PC-9 (cell line): ENCODE data around the gene LPCAT2. TPM values are rescaled to one million over a fixed set of nuclear protein-coding genes. Genes with fewer than 3 reads are reported as not detected.

Experiments used
- BruUV-seq: library from RNA; stranded (reverse); fragments of 400-500 nt; replicated peaks from 2 replicates; lab custom pipeline; 2021; lab: Mats Ljungman, UMichigan
- CTCF ChIA-PET: fragments of 300-600 bp; sonication (Branson Sonifier 250); formaldehyde crosslinking; loops from one replicate; lab custom pipeline; 2022; ENCODE audit warnings: antibody characterized with exemption; lab: Charles Lee
- POLR2A ChIA-PET: fragments of 300-600 bp; sonication (Branson Sonifier 250); formaldehyde crosslinking; loops from one replicate; lab custom pipeline; 2022; ENCODE audit warnings: antibody characterized with exemption; ENCODE audit not compliant: unreplicated experiment; lab: Charles Lee
- DNase-seq, 2 experiments: peaks; one replicate each; pipeline versions ENCODE4 v3.0.0 to v3.0.0-alpha.2; 2015 to 2022; ENCODE audit warnings: mixed read lengths in 1 of 2
- H2AFZ ChIP-seq: fragments of 200-600 bp; sonication (generic); 2 replicates; pipeline ENCODE4 v1.8.1; 2017; ENCODE audit warnings: antibody characterized with exemption
- H3F3A ChIP-seq: fragments of 200-600 bp; sonication (generic); 2 replicates; pipeline ENCODE4 v1.8.1; 2017; ENCODE audit warnings: antibody characterized with exemption, mild to moderate bottlenecking, low read depth; ENCODE audit not compliant: insufficient read depth
- H3K27ac ChIP-seq: fragments of 200-600 bp; sonication (generic); 2 replicates; pipeline ENCODE4 v1.6.1; 2016; ENCODE audit warnings: mixed run types
- H3K27me3 ChIP-seq: fragments of 200-600 bp; sonication (generic); 2 replicates; pipeline ENCODE4 v1.6.1; 2016; ENCODE audit warnings: low read depth, mixed run types; ENCODE audit not compliant: insufficient read depth
- H3K36me3 ChIP-seq: fragments of 200-600 bp; sonication (generic); 2 replicates; pipeline ENCODE4 v1.6.1; 2016; ENCODE audit warnings: low read depth, mixed run types
- H3K4me1 ChIP-seq: fragments of 200-600 bp; sonication (generic); replicated peaks from 2 replicates; pipeline ENCODE4 v1.6.1; 2016; ENCODE audit warnings: mixed run types; ENCODE audit not compliant: insufficient read depth
- H3K4me2 ChIP-seq: fragments of 200-600 bp; sonication (generic); 2 replicates; pipeline ENCODE4 v1.6.1; 2017; ENCODE audit warnings: mixed run types
- H3K4me3 ChIP-seq: fragments of 200-600 bp; sonication (generic); 2 replicates; pipeline ENCODE4 v1.6.1; 2016; ENCODE audit warnings: mixed run types
- H3K79me2 ChIP-seq: fragments of 200-600 bp; sonication (generic); 2 replicates; pipeline ENCODE4 v1.6.1; 2017; ENCODE audit warnings: low read depth, mixed run types
- H3K9me2 ChIP-seq: fragments of 200-600 bp; sonication (generic); 2 replicates; pipeline ENCODE4 v1.8.1; 2017; ENCODE audit warnings: mild to moderate bottlenecking; ENCODE audit not compliant: insufficient read depth
- H3K9me3 ChIP-seq: fragments of 200-600 bp; sonication (generic); 2 replicates; pipeline ENCODE4 v1.8.1; 2016; ENCODE audit warnings: low read depth; ENCODE audit not compliant: insufficient read depth
- H4K20me1 ChIP-seq: fragments of 200-600 bp; sonication (generic); 2 replicates; pipeline ENCODE4 v1.8.1; 2017; ENCODE audit not compliant: insufficient read depth
- EZH2 ChIP-seq: fragments of 200-600 bp; sonication (generic); IDR thresholded peaks from 2 replicates; pipeline ENCODE4 v1.8.0; 2017; ENCODE audit warnings: antibody characterized with exemption, low read depth
- intact Hi-C: fragments of 100-400 bp; cut with micrococcal nuclease; formaldehyde crosslinking; loops from one replicate; pipeline ENCODE4 v1.10.0; 2022; ENCODE audit not compliant: unreplicated experiment
- total RNA-seq: library from RNA; stranded (reverse); gene quantifications from 2 replicates; pipeline ENCODE4 v1.2.3, GENCODE V29; 2021
- TF ChIP-seq, protein P1 (sequence below): fragments of 200-600 bp; sonication (generic); conservative IDR thresholded peaks from 2 replicates; pipeline ENCODE4 v1.6.1; 2017; ENCODE audit warnings: mixed run types, antibody characterized with exemption, mild to moderate bottlenecking, moderate library complexity

Gene LPCAT2
- total RNA-seq, 1 experiment from 2014 or later, result 87.7 TPM

GRCh38 chr16:55576384-55576783 lies 67.5 kb downstream of the LPCAT2 start:
- H3K27ac ChIP-seq, result no peak overlapping the region
- no peaks in the 10 kb centered on the region for H3K4me1 ChIP-seq
- intact Hi-C loops, result no loop called here
- no peaks in the 10 kb centered on the region for H3K9me3 ChIP-seq
- ChIA-PET POLR2A (no interaction called here), CTCF (no interaction called here)
- no peaks in the 10 kb centered on the region for H4K20me1 ChIP-seq
- no peak overlapping the region for H3K4me3 ChIP-seq
- no TSS peak for BruUV-seq
- H3K79me2 ChIP-seq, result no peaks in the 10 kb centered on the region
- H3K36me3 ChIP-seq, result peaks cover 24% of the 10 kb centered on the region
- no peak overlapping the region for H2AFZ ChIP-seq
- no peaks in the 10 kb centered on the region for H3F3A ChIP-seq
- TF ChIP-seq EZH2, result no peak
- TF ChIP-seq, protein P1, sequence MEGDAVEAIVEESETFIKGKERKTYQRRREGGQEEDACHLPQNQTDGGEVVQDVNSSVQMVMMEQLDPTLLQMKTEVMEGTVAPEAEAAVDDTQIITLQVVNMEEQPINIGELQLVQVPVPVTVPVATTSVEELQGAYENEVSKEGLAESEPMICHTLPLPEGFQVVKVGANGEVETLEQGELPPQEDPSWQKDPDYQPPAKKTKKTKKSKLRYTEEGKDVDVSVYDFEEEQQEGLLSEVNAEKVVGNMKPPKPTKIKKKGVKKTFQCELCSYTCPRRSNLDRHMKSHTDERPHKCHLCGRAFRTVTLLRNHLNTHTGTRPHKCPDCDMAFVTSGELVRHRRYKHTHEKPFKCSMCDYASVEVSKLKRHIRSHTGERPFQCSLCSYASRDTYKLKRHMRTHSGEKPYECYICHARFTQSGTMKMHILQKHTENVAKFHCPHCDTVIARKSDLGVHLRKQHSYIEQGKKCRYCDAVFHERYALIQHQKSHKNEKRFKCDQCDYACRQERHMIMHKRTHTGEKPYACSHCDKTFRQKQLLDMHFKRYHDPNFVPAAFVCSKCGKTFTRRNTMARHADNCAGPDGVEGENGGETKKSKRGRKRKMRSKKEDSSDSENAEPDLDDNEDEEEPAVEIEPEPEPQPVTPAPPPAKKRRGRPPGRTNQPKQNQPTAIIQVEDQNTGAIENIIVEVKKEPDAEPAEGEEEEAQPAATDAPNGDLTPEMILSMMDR, result no peak
- H3K4me2 ChIP-seq, result no peak overlapping the region
- DNase-seq, result no peak
- H3K9me2 ChIP-seq, result no peaks in the 10 kb centered on the region; the same call in 1 of the 2 replicates
- H3K27me3 ChIP-seq, result no peaks in the 10 kb centered on the region

DNA sequence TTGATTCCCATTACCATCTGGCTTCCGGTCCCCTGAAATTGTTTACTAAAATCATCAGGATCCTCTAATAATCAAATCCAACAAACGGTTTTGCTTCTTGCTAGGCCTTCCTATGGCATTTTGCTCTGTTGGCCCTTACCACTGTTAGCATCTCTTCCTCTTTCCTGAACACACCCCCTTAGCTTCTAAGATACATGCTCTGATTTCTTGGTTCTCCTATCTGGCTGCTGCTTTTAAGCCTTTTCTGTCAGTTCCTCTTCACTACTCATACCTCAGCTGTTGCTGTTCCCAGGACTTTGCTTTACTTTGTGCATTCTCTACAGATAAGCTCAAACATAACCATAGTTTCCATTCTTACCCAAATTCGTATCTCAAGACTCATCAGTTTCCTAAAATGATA lies 69.0 kb downstream of the LPCAT2 start:
- POLR2A ChIA-PET, result no interaction called here
- no peaks in the 10 kb centered on the region for H3K9me3 ChIP-seq
- H3K4me3 ChIP-seq, result no peak overlapping the region
- H3K9me2 ChIP-seq, result no peaks in the 10 kb centered on the region
- H3K36me3 ChIP-seq, result peaks cover 25% of the 10 kb centered on the region
- CTCF ChIA-PET, result no interaction called here
- no TSS peak for BruUV-seq
- no peaks in the 10 kb centered on the region for H3F3A ChIP-seq
- TF ChIP-seq, protein P1, result no peak
- no peak for TF ChIP-seq EZH2
- intact Hi-C loops, result no loop called here
- no peak overlapping the region for H3K27ac ChIP-seq
- no peaks in the 10 kb centered on the region for H3K27me3 ChIP-seq
- DNase-seq, result no peak
- no peaks in the 10 kb centered on the region for H3K4me1 ChIP-seq
- H2AFZ ChIP-seq, result no peak overlapping the region
- no peaks in the 10 kb centered on the region for H4K20me1 ChIP-seq
- no peak overlapping the region for H3K4me2 ChIP-seq
- H3K79me2 ChIP-seq, result no peaks in the 10 kb centered on the region

GRCh38 chr16:55585631-55586030 lies 76.8 kb downstream of the LPCAT2 start:
- TF ChIP-seq, protein P1, result no peak
- TF ChIP-seq EZH2, result no peak
- ChIA-PET POLR2A (no interaction called here), CTCF (no interaction called here)
- DNase-seq, result no peak
- no peaks in the 10 kb centered on the region for H4K20me1 ChIP-seq
- H3K4me3 ChIP-seq, result no peak overlapping the region
- peaks cover 7% of the 10 kb centered on the region; the same call in 1 of the 2 replicates for H3K36me3 ChIP-seq
- H3K27me3 ChIP-seq, result no peaks in the 10 kb centered on the region
- no peaks in the 10 kb centered on the region for H3K4me1 ChIP-seq
- no peak overlapping the region for H3K4me2 ChIP-seq
- H3K79me2 ChIP-seq, result no peaks in the 10 kb centered on the region
- H3K9me2 ChIP-seq, result no peaks in the 10 kb centered on the region
- BruUV-seq, result no TSS peak
- H2AFZ ChIP-seq, result no peak overlapping the region
- H3K27ac ChIP-seq, result no peak overlapping the region
- intact Hi-C loops, result no loop called here
- no peaks in the 10 kb centered on the region for H3K9me3 ChIP-seq
- no peaks in the 10 kb centered on the region for H3F3A ChIP-seq
